Astrocyte (in vitro differentiated cells and primary cell): ENCODE results near the gene GHITM.

ENCODE experiments used
- CTCF ChIP-seq: IDR thresholded peaks from 2 replicates; pipeline ENCODE4 v1.5.1; 2011; ENCODE audit warnings: low read depth, mild to moderate bottlenecking, inconsistent platforms, low read length, moderate library complexity; ENCODE audit not compliant: insufficient read depth
- EZH2 ChIP-seq: IDR thresholded peaks from 2 replicates; pipeline ENCODE4 v1.6.1; 2012; ENCODE audit warnings: mild to moderate bottlenecking, low read length, inconsistent platforms; ENCODE audit not compliant: insufficient read depth

GRCh38 chr10:84139126-84140035 lies at the start of gene GHITM:
- no peak for TF ChIP-seq CTCF
- no peak for TF ChIP-seq EZH2
